C4-2B (cell line): Measurements from ENCODE around the gene OR52A1.

ENCODE experiments used
- ZFX ChIP-seq: fragments of 450-650 bp; IDR thresholded peaks from 2 replicates; pipeline ENCODE4 v1.6.1; 2017
- TF ChIP-seq, protein P1 (sequence below): fragments of 450-650 bp; conservative IDR thresholded peaks from 2 replicates; pipeline ENCODE4 v1.5.1; 2017; ENCODE audit warnings: mild to moderate bottlenecking

DNA sequence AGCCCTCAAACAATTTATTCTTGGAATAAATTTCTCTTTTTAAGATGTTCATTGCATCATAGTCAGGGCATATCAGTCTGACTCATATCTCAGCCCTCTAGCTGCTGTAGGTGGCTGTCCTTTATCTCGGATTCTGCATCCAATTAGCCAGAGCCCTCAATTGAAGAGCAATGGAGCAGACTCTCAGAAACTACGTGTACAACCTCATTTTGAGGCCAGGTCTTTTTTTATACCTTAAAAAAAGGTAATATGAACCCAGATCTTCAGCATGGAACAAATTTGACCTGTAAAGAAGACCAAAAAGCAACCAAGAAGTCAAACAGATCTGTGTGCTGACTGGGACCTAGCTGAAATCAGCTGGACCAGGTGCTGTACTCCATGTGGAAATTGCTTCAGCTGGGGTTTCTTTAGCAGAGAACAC lies 25.1 kb downstream of the OR52A1 start:
- TF ChIP-seq, protein P1, sequence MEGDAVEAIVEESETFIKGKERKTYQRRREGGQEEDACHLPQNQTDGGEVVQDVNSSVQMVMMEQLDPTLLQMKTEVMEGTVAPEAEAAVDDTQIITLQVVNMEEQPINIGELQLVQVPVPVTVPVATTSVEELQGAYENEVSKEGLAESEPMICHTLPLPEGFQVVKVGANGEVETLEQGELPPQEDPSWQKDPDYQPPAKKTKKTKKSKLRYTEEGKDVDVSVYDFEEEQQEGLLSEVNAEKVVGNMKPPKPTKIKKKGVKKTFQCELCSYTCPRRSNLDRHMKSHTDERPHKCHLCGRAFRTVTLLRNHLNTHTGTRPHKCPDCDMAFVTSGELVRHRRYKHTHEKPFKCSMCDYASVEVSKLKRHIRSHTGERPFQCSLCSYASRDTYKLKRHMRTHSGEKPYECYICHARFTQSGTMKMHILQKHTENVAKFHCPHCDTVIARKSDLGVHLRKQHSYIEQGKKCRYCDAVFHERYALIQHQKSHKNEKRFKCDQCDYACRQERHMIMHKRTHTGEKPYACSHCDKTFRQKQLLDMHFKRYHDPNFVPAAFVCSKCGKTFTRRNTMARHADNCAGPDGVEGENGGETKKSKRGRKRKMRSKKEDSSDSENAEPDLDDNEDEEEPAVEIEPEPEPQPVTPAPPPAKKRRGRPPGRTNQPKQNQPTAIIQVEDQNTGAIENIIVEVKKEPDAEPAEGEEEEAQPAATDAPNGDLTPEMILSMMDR, result no peak
- TF ChIP-seq ZFX, result no peak
